HG02885 (cell line): ENCODE results near the gene TBC1D9B.

Experiments
- ATAC-seq: cut with Tn5 transposase; IDR thresholded peaks from one replicate; pipeline ENCODE4 v1.9.1; 2021; ENCODE audit warnings: mild to moderate bottlenecking; ENCODE audit not compliant: unreplicated experiment, poor library complexity

TBC1D9B gene

DNA sequence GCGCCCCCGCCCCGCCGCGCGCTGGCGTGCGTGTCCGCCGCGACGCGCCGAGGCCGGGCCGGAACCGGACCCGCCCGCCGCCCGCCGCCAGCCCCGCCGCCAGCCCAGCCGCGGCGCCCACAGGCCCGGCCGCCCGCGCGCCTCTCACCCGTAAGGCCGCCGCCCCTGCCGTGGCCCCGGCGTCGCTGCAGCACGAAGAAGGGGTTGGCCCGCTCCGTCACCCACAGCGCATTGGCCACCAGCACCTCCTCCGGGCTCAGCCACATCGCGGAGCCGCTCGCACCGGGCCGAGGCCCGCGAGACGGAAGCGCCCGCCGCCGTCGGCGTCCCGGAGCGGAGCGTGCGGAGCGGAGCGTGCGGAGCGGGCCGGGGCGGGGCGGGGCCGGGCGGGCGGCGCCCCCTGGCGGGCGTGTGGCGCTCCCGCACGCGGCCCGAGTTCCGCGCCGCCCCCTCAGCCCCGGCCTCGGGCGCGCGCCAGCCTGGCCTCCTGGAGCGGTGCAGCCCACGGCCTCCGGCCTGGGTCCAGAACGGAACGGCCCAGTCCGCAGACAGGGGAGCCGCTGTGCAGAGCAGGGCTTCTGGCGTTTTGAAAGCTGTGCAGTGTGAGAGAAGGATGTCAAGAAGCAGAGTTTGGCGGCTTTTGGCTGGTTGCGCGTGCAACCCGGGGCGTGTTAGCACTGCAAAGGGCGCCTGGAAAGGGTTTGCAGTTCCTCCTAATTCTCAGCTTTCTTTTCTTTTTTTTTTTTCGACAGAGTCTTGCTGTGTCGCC, at the start of gene TBC1D9B:
Gene TBC1D9B, minus strand, starts transcription at position 342 of the 769 bp plus-strand sequence. Its CDS starts 76 bp downstream, at position 266.
- peak; percentile 91 for ATAC-seq

DNA sequence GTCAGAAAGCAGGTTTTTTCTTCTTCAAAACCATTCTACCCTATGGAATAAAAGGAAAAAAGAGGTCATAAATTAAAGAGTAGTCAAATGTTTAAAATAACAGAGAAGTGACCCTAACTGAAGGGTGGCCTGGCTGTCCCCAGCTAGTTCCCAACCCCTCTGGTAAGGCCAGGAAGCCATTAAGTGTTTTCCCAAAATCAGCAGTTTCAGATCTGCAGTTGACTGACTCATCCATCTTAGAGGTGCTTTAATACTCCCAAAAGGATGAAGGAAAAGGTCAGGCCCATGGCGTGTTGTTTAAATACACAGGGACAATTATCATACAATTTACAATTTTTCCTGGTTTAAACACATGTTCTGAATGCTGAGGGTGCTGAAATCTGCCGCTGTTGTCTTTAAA, 47.9 kb upstream of the TBC1D9B start:
- no peak for ATAC-seq

DNA sequence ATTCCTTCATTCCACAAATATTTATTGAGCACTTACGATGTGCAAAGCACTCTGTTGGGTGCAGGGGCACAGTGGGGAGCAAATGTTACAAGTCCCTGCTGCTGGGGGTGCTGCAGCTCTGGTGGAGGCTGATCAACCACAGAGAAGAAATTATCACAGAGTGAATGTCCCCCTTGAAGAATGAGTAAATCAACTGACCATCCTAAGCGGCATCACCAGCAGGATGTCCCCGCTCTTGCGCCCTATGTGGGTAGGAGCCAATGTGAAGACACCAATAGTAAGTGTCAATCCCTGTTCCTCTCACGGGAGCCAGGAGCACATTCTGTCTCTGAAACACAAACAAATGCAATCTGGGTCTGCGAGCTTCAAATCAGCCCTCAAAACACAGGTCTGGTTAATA, 47.4 kb upstream of the TBC1D9B start:
- ATAC-seq, result no peak

DNA sequence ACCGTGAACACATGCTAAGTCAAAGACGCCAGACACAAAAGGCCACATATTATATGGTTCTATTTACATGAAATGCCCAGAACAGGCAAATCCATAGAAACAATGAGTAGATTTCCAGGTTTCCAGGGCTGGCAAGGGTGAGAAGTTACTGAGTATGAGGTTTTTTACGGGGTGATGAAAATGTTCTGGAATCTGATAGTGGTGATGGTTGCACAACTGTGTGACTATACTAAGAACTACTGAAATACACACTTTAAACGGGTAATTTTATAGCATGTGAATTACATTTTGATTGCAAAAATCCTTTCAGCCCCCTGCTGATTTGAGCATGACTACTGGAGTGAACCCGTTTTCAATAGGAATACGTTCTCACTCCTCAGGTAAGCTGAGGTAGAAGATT, 46.7 kb upstream of the TBC1D9B start:
- ATAC-seq, result no peak

DNA sequence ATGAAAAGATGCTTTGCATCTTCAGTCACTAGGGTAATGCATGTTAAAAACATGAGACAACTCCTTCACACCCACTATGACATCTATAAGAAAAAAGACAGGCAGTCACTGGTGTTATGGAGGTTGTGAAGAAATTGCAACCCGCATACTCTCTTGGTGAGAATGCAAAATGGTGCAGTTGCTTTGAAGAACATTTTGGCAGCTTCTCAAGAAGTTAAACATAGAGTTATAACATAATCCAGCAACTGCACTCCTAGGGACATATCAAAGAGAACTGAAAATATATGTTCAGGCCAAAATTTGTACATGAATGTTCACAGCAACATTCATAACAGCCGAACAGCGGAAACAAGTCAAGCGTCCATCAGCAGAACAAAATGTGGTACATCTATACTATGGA, 46.3 kb upstream of the TBC1D9B start:
- no peak for ATAC-seq

DNA sequence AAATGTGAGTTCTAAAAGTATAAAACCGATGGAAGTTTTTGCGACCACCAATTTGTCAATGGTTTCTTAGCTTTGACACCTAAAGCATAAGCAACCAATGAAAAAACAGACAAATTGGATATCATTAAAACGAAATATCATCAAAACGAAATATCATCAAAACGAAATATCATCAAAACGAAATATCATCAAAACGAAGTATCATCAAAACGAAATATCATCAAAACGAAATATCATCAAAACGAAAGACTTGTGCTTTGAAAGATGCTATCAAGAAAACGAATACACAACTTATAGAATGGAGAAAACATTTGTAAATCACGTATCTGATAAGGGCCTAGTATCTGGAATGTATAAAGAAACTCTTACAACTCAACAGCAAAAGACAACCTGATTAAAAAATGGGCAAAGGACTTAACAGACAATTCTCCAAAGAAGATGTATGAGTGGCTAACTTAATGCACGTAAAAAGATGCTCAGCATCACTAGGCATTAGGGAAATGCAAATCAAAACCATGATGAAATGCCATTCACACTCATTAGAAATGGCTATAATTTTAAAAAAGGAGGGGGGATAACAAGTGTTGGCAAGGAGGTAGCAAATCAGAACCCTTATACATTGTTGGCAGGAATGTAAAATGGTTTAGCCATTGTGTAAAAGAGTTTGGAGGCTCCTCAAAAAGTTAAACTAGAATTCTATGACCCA, 29.4 kb upstream of the TBC1D9B start:
- ATAC-seq, result no peak

DNA sequence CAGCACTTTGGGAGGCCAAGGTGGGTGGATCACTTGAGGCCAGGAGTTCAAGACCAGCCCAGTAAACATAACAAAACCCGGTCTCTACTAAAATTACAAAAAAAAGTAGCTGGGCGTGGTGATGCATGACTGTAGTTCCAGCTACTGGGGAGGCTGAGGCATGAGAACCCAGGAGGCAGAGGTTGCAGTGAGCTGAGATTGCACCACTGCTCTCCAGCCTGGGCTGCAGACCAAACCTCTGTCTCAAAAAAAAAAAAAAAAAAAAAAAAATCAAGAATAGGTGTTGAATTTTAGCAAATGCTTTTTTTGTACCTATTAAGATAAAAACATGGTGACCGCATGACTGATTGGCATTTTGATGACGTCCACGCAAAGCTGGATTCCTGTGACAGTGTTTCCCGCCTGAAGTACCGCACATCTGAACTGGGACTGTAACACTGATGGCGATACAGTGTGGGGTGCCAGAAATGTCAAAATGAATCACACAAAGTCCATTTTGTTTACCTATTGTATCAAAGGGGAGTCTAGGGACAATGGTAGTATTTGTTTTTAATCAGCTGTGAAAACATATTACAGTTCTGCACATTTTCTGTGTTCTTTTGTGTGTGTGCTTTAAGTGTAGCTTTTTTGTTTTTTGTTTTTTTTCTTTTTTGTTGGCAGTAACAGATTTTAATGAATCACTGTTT, 23.2 kb upstream of the TBC1D9B start:
- no peak for ATAC-seq

DNA sequence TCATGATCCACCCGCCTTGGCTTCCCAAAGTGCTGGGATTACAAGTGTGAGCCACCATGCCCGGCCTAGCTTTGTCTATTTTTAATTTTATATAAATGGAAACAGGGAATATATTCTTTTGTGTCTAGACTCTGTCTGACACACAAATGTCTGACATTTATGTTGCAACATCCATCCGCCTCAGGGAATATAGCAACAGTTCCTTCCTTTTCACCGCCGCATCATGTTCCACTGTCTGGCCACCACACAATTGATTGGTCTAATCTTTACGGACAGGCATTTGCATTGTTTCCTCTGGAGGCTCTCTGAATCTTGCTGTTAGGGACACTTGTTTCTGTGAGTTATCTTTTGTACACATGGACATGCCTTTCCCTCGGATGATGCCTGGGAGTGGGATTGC, 20.1 kb upstream of the TBC1D9B start:
- no peak for ATAC-seq

DNA sequence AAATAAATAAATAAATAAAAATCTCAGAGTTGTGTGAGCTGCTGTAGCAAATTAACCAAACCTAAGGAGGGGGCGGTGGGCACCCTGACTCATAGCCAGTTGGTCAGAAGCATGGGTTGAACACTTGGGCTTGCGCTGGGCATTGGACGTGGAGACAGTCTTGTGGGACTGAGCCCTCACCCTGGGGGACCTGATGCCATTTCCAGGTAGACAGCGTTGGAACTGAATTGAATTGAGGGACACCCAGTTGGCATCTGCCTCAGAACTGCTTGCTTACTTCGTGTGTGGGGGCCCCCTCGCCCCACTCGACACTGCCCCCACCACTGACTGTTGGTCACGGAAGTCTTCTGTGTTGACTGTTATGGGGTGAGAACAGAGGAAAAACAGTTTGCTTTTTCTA, 19.0 kb upstream of the TBC1D9B start:
- no peak for ATAC-seq

DNA sequence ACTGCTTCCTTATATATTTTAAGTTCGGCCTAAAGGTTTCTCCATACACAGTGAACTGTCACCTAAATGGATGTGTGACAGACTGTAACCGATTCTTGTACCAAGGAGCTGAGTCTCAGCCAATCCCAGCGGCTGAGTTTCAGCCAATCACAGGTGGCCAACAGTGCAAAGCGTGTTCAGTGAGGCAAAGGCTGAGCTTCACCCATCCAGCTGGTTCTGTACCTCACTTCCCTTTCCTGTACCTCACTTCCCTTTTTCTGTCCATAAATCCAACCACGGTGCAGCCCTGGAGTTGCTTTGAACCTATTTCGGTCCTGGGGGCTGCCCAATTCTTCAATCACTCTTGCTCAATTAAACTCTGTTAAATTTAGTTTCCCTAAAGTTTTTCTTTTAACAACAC, 15.7 kb upstream of the TBC1D9B start:
- no peak for ATAC-seq

DNA sequence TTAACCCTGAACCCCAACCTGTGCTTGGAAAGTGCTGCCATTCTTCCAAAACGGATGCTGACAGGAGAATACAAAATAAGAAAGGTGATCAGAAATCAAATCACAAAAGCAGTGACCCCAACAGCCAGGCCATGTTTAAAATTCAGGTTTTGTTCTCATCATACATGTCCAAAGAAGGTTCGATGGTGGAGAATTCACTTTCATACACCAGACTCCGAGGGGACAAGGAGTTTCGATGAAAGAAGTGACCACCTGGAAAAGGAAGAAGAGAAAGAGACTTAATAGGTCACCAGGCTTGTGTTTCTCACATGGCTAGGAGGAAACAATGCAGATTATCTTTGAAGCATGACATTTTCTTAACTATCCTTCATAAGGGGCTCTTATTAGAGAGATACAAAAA, 12.5 kb upstream of the TBC1D9B start:
- ATAC-seq, result no peak

DNA sequence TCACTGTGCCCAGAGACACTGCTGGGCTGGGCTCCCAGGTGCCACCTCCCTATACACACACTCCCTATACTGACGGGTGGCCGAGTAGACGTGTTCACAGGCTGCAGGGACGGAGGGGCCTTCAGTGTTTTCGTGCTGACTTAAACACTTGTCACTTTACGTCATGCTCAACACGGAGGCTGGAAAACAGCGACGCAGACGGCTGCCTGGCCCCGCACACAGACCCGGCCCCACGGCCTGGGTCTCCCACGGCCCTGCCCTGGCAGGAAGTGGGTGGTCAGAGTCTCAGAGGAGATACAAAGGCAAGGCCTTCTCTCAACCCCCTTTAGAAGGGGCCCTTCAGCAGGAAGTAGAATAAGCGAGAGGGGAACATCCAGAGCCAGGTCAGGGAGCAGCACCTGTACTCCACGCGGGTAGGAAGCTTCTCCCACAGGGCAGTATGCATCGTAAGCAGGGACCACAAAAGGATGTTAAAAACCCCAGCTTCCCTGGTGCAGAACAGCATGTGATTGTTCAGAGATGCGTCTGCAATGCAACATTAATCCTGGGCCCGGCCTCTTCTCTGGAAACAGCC, 11.9 kb upstream of the TBC1D9B start:
- ATAC-seq, result no peak

DNA sequence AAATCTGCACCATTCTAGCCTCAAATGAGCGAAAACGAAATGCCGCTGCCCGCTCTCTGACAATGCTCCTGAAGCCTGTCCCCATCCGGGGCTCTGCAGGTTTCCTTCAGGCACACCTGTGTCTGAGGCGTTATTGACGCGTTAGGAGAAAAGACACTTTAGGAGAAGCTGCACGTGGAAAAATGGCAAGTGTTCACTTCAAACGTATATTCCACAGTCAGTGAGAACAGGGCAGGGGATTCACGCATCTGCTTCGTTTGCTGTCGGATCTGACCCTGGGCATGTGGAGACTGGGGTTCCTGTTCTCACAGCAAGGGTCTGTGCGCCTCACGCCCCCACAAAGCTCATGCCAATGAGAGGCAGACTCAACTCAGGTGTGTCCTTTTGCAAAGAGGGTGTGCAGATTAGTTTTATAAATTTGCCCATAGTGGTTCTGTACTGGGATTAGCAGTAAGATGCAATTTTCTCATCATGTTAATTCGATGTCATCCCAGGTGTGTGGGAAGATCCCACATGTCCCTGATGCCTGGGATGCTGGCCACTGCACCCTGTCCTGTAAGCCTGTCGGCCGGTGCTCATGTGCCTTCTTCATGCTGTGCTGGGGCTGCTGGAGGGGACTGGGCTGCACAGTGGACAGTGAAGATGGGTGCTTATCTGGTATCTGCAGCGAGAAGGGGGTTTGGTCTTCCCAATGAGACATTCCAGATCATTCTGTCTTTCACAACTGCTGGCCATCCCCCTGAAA, 11.2 kb upstream of the TBC1D9B start:
- no peak for ATAC-seq

DNA sequence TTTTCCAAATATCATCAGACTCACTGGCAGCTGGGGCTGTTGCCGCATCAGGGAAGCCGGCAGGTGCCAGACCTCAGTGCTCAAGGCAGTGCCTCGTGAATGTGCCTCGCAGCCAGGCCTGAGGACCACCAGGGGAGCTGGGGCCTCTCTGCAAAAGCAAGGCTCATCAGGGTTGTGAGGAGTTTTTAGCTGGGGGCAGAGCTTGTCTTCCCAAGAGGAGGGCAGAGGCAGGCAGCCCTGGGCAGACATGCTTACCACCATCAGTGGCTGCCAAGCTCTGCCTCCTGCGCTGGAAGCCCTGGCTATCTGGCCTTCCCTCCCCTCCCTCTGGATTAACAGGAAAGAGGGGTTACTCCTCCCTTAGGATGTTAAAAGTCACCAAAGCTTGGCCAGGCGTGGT, 8.8 kb upstream of the TBC1D9B start:
- ATAC-seq, result no peak

DNA sequence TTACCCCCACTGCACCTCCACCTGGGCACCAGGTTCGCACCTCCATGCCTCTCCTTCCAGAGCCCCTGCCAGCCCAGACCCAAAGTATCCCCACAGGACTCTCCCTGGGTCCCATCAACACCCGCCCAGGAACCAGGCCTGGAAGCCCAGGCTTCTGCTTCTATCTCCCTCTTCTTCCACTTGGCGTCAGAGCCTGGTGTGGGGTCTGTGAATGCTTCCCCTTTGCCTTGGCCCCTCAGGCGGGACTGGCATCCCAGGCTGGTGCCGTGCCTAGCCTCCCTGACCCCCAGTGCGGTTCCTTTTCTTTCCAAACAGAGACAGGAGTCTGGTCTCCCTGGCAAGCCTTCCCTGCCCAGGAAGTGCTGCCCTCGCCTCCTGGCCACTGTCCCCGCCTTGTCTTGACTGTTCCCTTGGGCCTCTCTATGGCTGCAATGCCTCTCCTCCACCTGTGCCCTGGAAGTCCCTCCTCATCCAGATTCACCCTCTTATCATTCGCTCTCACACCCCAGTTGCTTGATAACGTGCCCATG, 7.8 kb upstream of the TBC1D9B start:
- ATAC-seq, result no peak

DNA sequence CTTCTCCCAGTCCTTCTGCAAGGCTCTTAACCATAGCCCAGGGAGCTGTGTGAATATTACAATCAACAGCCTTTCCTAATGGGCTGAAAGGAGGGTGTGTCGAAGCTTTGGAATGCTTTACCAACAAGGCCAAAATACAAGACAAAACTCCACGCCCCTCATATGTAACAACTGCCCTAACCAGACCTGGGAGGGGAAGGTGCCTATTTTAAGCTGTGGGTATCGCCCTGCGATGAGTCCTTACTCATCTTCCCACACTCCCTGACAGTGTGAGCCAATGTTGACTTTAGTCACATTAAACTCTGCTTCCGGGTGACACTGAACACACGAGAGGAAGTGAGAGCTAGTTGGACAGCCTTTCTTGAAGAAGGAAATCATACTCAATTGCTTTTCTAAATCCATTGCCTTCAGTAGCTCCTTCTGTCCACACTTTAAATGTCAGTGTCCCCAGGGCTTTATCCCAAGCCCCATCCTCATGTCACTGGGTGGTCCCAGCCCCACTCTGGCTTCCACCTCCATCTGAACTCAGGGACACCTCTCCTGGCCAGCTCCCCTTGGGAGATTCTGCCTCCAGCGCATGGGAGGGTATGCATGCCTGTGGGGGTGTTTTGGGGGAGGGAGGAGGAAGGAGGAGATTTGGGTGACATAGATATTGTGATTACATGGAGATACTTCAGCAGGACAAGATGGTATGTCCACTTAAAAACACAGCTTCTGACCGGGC, 6.5 kb upstream of the TBC1D9B start:
- peak; percentile 60 for ATAC-seq

DNA sequence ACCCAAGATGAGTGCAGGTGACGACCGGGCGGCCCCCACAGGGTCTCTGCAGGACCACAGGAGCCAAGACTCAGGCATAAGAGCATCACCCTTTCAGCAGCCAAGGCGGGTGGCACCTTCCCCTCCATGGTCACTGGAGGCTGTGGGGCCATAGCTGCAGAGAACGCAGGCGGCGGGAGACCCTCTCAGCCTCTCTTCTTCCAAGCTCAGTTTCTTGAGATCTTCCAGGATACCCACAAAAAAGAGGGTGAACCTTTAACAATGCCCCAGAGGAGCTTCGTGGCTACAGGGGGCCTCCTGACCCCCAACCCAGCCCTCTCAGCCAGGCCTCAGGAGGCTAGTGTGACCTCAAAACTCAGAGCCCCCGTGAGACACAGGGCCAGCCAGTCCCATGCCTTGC, 5.8 kb upstream of the TBC1D9B start:
- ATAC-seq, result no peak

DNA sequence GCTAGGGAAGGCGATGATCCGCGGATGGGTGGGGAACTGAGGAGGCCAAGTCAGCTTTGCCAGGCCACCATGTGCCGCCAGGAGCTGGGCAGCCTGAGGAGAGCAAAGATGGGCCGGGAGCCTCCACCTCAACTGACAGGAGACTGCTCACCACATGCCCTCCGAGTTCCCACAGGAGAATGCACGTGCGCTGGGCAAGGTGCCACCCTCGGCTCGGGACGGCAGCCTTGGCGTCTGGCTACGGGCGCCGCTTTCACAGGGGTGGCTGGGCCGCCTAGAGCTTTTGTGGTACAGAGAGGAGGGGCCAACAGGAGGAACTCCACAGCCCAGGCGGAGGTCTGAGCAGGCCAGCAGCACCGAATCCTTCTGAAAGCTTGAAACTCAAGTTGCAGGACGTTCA, 5.3 kb upstream of the TBC1D9B start:
- no peak for ATAC-seq

DNA sequence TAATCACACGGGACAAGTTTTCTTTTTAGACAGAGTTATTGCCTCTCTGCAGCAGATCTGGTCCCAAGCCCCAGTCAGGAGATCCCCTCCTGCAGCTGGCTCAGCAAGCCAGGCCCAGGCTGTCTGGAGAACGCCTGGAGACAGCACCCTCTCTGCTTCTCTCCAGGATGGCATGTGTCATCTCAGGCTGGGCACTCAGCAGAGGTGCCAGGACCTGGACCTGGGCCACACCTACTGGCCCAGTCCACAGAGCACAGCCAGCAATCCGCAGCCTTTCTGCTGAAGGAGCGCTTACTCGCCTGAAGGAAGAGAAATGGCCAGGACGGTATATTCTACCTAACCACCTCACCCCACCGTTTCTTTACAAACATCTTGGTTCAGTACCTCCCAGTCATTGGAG, 4.7 kb upstream of the TBC1D9B start:
- no peak for ATAC-seq

DNA sequence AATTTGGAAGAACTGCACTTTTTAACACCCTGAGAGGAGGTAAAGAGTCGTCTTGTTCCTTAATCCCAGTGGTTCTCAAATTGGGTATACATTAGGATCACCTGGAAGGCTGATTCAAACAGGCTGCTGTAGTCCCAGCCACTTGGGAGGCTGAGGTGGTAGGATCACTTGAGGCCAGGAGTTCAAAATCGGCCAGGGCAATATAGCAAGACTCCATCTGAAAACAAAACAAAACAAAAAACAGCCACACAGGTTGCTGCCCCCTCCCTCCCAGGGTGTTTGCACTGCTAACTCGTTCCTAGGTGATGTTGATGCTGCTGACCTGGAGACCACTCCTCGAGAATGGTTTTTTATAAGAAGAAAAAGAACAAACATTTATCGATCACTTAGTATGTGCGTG, 1.5 kb upstream of the TBC1D9B start:
- ATAC-seq, result no peak
